K562 (cell line): ENCODE measurements around the gene TFPI. TPM values are rescaled to one million over a fixed set of nuclear protein-coding genes. Genes with fewer than 3 reads are reported as not detected.

Source experiments
- ATAC-seq: fragments of 200-7000 bp; cut with Tn5 transposase; 3 replicates; pipeline ENCODE4 v1.9.1; 2020; ENCODE audit warnings: moderate library complexity
- BruUV-seq: library from RNA; stranded (reverse); fragments of 400-500 nt; replicated peaks from 2 replicates; lab custom pipeline; 2021; lab: Mats Ljungman, UMichigan
- CTCF ChIA-PET: fragments of 300-600 bp; formaldehyde crosslinking; extraction: SDS; loops from one replicate; lab custom pipeline; 2021; ENCODE audit warnings: low intra/inter-chr PET ratio; lab: Yijun Ruan, JAX
- POLR2A ChIA-PET: fragments of 300-600, 350-650 bp; sonication (Branson Sonifier 250); formaldehyde crosslinking; extraction: SDS; loops from one replicate; lab custom pipeline; 2021; ENCODE audit warnings: antibody characterized with exemption, inconsistent platforms; lab: Yijun Ruan, JAX
- DNase-seq, 4 experiments: peaks; one replicate each; pipeline versions ENCODE4 v3.0.0 to v3.0.0-alpha.2; 2011 to 2018; ENCODE audit warnings: low spot score in 3 of 4, mixed read lengths in 3 of 4; ENCODE audit errors: extremely low read depth in 1 of 4
- FAIRE-seq: peaks from 2 replicates; lab custom pipeline; 2011; peaks lifted over from hg19 to GRCh38; lab: Jason Lieb, UNC
- H2AFZ ChIP-seq: 2 replicates; pipeline ENCODE4 v1.6.0; 2011; ENCODE audit warnings: low read depth, low read length, control low read depth, inconsistent platforms
- H3K27ac ChIP-seq: fragments of 200-600 bp; 3 replicates; pipeline ENCODE4 v1.8.0; 2011; ENCODE audit warnings: low read depth, mild to moderate bottlenecking, control low read depth, inconsistent platforms, low read length, moderate library complexity, mixed read lengths; ENCODE audit errors: extremely low read depth
- H3K27me3 ChIP-seq, 2 experiments: fragments of 300-600 bp in 1 of 2; 2 replicates in 1 of 2; 3 replicates in 1 of 2; pipeline versions ENCODE4 v1.6.0 to v1.8.0; 2011; ENCODE audit warnings: inconsistent platforms in 2 of 2, low read length in 2 of 2, mild to moderate bottlenecking in 1 of 2, mixed read lengths in 1 of 2, moderate library complexity in 1 of 2; ENCODE audit not compliant: control insufficient read depth in 2 of 2, insufficient read depth in 2 of 2
- H3K36me3 ChIP-seq: fragments of 300-600 bp; 3 replicates; pipeline ENCODE4 v1.8.0; 2011; ENCODE audit warnings: mild to moderate bottlenecking, low read length, inconsistent platforms; ENCODE audit not compliant: control insufficient read depth, insufficient read depth
- H3K4me1 ChIP-seq, 2 experiments: fragments of 200-600 bp in 1 of 2; replicated peaks in 1 of 2; 2 replicates in 1 of 2; 3 replicates in 1 of 2; pipeline versions ENCODE4 v1.5.1 to v1.8.0; 2011; ENCODE audit warnings: inconsistent platforms in 2 of 2, low read length in 2 of 2, mild to moderate bottlenecking in 1 of 2, mixed read lengths in 1 of 2, moderate library complexity in 1 of 2; ENCODE audit not compliant: control insufficient read depth in 2 of 2, insufficient read depth in 2 of 2
- H3K4me2 ChIP-seq: 2 replicates; pipeline ENCODE4 v1.6.1; 2011; ENCODE audit warnings: low read length, control low read depth, inconsistent platforms, mixed read lengths; ENCODE audit not compliant: insufficient read depth
- H3K4me3 ChIP-seq: fragments of 200-600 bp; sonication (generic), shearing (Covaris generic); 2 replicates; pipeline ENCODE4 v1.5.1; 2016; ENCODE audit warnings: control low read depth, inconsistent platforms
- H3K79me2 ChIP-seq: fragments of 200-600 bp; 3 replicates; pipeline ENCODE4 v1.8.0; 2011; ENCODE audit warnings: low read length, inconsistent platforms; ENCODE audit not compliant: control insufficient read depth, insufficient read depth
- H3K9ac ChIP-seq, 2 experiments: 2 replicates each; pipeline versions ENCODE4 v1.6.0 to v1.6.1; 2011; ENCODE audit warnings: low read depth in 2 of 2, low read length in 2 of 2, control low read depth in 1 of 2, inconsistent platforms in 1 of 2, mild to moderate bottlenecking in 1 of 2, mixed read lengths in 1 of 2; ENCODE audit not compliant: insufficient read depth in 1 of 2
- H3K9me1 ChIP-seq: one replicate; pipeline ENCODE4 v1.6.0; 2011; ENCODE audit warnings: inconsistent platforms, mild to moderate bottlenecking, low read length, moderate library complexity; ENCODE audit not compliant: control insufficient read depth, insufficient read depth
- H3K9me3 ChIP-seq: replicated peaks from 2 replicates; pipeline ENCODE4 v1.5.1; 2011; ENCODE audit warnings: low read depth, low read length, inconsistent platforms; ENCODE audit not compliant: control insufficient read depth, insufficient read depth
- H4K20me1 ChIP-seq: replicated peaks from 2 replicates; pipeline ENCODE4 v1.6.1; 2011; ENCODE audit warnings: low read length, inconsistent platforms, mixed read lengths; ENCODE audit not compliant: control insufficient read depth, insufficient read depth
- CBX2 ChIP-seq: fragments of 200-600 bp; sonication (generic); IDR thresholded peaks from one replicate; pipeline ENCODE4 v1.6.1; 2012; ENCODE audit warnings: mild to moderate bottlenecking, low read length, inconsistent platforms; ENCODE audit not compliant: insufficient read depth, poor library complexity, severe bottlenecking
- HLTF ChIP-seq: fragments of 450-650 bp; IDR thresholded peaks from 2 replicates; pipeline ENCODE4 v1.6.1; 2016
- TCF7L2 ChIP-seq: fragments of 150-350 bp; IDR thresholded peaks from 2 replicates; pipeline ENCODE4 v1.6.1; 2016; ENCODE audit warnings: low read depth, mild to moderate bottlenecking, low read length, moderate library complexity
- ZNF121 ChIP-seq: sonication (generic); formaldehyde crosslinking; conservative IDR thresholded peaks from 2 replicates; pipeline ENCODE4 v1.8.0; 2022; ENCODE audit warnings: missing genetic modification reagents
- WGBS: fragments of 100-300 bp; shearing (Covaris generic); methylation state at CpG from one replicate; pipeline ENCODE4 v1.1.6; 2016; ENCODE audit warnings: low coverage, mixed read lengths; ENCODE audit not compliant: insufficient coverage; ENCODE audit errors: missing lambda C conversion rate; 5-methylcytosine and 5-hydroxymethylcytosine counted together
- in situ Hi-C: fragments of 300-500 bp; cut with MboI; formaldehyde crosslinking; loops from 4 replicates; pipeline ENCODE4 v1.15.0; 2018; ENCODE audit warnings: inconsistent platforms, mixed read lengths
- intact Hi-C: fragments of 100-400 bp; cut with micrococcal nuclease; formaldehyde crosslinking; loops from 2 replicates; pipeline ENCODE4 v1.14.2; 2022
- polyA plus RNA-seq, 8 experiments: library from polyadenylated mRNA; depleted of rRNA in 4 of 8; stranded (reverse) in 5 of 8; unstranded in 3 of 8; fragments of >200 nt; fragmentation: Nextera tagmentation in 2 of 8; fragmentation: Illumina TruSeq in 1 of 8; extraction: Ambion mirVana in 2 of 8; extraction: Trizol in 1 of 8; gene quantifications; 2 replicates each; pipeline versions ENCODE4 v1.2.1 to v1.2.3, GENCODE V29; 2011 to 2014; ENCODE audit warnings: inconsistent platforms in 1 of 8, missing spikeins in 1 of 8
- total RNA-seq, 7 experiments: library from RNA; depleted of rRNA in 6 of 7; stranded (reverse); fragments of >200 nt in 6 of 7; fragmentation: Illumina TruSeq in 2 of 7; extraction: Trizol in 2 of 7; gene quantifications; 2 replicates each; pipeline versions ENCODE4 v1.2.1 to v1.2.3, GENCODE V29; 2011 to 2021; ENCODE audit warnings: low replicate concordance in 1 of 7
- TF ChIP-seq, protein P1 (sequence below): sonication (generic); formaldehyde crosslinking; IDR thresholded peaks from 2 replicates; pipeline ENCODE4 v1.8.0; 2022; ENCODE audit warnings: missing genetic modification reagents, mild to moderate bottlenecking, borderline replicate concordance
- TF ChIP-seq, protein P2 (sequence below): fragments of 450-650 bp; IDR thresholded peaks from 2 replicates; pipeline ENCODE4 v1.6.1; 2017; ENCODE audit warnings: mild to moderate bottlenecking, moderate library complexity
- TF ChIP-seq, protein P3 (sequence below): sonication (generic); formaldehyde crosslinking; IDR thresholded peaks from 2 replicates; pipeline ENCODE4 v1.8.0; 2022; ENCODE audit warnings: mild to moderate bottlenecking, missing genetic modification reagents
- TF ChIP-seq, protein P4 (sequence below): IDR thresholded peaks from 2 replicates; pipeline ENCODE4 v1.6.1; 2011; ENCODE audit not compliant: insufficient read length; ENCODE audit errors: extremely low read depth
- TF ChIP-seq, protein P5 (sequence below), 2 experiments: IDR thresholded peaks; 2 replicates each; pipeline ENCODE4 v1.6.1; 2012; ENCODE audit warnings: improper control_type of control experiment in 2 of 2, low read depth in 2 of 2, low read length in 2 of 2, borderline replicate concordance in 1 of 2
- TF ChIP-seq, protein P6 (sequence below): sonication (generic); IDR thresholded peaks from 2 replicates; pipeline ENCODE4 v1.6.1; 2016
- TF ChIP-seq, protein P7 (sequence below): IDR thresholded peaks from 3 replicates; pipeline ENCODE4 v1.6.1; 2011; ENCODE audit warnings: borderline replicate concordance, mild to moderate bottlenecking; ENCODE audit not compliant: insufficient read length, insufficient read depth

Gene TFPI
- total and polyA plus RNA-seq, 9 of the 15 experiments (the other 6 are each of a cell fraction or from before 2014, with no cell fraction given): 53.5 to 219 (median 100) TPM

DNA sequence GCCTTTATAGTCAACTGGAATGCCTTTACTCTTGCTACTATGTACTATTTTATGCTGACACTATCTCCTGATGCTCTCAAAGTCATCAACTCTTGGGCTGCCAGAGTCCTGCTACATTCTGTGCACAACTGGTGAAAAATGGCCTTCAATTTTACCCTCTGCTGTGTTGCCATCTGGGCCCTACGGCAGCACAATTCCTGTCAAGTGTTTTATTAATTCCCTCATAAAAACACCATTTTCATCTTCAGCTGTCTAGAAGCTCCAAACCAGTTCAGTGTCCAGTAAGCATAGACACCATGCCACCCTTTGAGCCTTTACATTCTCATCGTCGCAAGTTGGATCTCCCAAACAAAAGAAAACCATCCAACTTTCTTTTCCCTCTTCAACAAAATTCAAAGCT is 132.7 kb downstream of the TFPI start:
- no TSS peak for BruUV-seq
- ChIA-PET CTCF (no interaction called here), POLR2A (interaction anchor here (0.7 kb wide), 1 partner anchor 330 kb away, joined by 3 read pairs; no protein-coding TSS in a partner anchor)
- WGBS: 17% methylated on average over 3 of the region's 3 CpGs
- Histone ChIP-seq H3K9ac (no peak overlapping the region), H4K20me1 (no peaks in the 10 kb centered on the region), H3K27me3 (no peaks in the 10 kb centered on the region), H3K27ac (no peak overlapping the region), H3K9me3 (no peaks in the 10 kb centered on the region), H3K4me1 (no peaks in the 10 kb centered on the region), H3K36me3 (no peaks in the 10 kb centered on the region), H3K79me2 (no peaks in the 10 kb centered on the region), H3K4me3 (no peak overlapping the region), H3K9me1 (no peaks in the 10 kb centered on the region), H3K4me2 (no peak overlapping the region), H2AFZ (no peak overlapping the region)
- in situ Hi-C loops: no loop called here
- FAIRE-seq: no peak
- no peak for ATAC-seq
- intact Hi-C loops: no loop called here
- no peak for DNase-seq
- TF ChIP-seq, protein P1, sequence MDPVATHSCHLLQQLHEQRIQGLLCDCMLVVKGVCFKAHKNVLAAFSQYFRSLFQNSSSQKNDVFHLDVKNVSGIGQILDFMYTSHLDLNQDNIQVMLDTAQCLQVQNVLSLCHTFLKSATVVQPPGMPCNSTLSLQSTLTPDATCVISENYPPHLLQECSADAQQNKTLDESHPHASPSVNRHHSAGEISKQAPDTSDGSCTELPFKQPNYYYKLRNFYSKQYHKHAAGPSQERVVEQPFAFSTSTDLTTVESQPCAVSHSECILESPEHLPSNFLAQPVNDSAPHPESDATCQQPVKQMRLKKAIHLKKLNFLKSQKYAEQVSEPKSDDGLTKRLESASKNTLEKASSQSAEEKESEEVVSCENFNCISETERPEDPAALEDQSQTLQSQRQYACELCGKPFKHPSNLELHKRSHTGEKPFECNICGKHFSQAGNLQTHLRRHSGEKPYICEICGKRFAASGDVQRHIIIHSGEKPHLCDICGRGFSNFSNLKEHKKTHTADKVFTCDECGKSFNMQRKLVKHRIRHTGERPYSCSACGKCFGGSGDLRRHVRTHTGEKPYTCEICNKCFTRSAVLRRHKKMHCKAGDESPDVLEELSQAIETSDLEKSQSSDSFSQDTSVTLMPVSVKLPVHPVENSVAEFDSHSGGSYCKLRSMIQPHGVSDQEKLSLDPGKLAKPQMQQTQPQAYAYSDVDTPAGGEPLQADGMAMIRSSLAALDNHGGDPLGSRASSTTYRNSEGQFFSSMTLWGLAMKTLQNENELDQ (CRISPR knock-in tag): no peak
- TF ChIP-seq, protein P2, sequence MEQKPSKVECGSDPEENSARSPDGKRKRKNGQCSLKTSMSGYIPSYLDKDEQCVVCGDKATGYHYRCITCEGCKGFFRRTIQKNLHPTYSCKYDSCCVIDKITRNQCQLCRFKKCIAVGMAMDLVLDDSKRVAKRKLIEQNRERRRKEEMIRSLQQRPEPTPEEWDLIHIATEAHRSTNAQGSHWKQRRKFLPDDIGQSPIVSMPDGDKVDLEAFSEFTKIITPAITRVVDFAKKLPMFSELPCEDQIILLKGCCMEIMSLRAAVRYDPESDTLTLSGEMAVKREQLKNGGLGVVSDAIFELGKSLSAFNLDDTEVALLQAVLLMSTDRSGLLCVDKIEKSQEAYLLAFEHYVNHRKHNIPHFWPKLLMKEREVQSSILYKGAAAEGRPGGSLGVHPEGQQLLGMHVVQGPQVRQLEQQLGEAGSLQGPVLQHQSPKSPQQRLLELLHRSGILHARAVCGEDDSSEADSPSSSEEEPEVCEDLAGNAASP: no peak
- TF ChIP-seq, protein P3, sequence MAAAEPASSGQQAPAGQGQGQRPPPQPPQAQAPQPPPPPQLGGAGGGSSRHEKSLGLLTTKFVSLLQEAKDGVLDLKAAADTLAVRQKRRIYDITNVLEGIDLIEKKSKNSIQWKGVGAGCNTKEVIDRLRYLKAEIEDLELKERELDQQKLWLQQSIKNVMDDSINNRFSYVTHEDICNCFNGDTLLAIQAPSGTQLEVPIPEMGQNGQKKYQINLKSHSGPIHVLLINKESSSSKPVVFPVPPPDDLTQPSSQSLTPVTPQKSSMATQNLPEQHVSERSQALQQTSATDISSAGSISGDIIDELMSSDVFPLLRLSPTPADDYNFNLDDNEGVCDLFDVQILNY: no peak
- TF ChIP-seq, protein P4, sequence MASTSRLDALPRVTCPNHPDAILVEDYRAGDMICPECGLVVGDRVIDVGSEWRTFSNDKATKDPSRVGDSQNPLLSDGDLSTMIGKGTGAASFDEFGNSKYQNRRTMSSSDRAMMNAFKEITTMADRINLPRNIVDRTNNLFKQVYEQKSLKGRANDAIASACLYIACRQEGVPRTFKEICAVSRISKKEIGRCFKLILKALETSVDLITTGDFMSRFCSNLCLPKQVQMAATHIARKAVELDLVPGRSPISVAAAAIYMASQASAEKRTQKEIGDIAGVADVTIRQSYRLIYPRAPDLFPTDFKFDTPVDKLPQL: no peak
- no peak for TF ChIP-seq TCF7L2
- TF ChIP-seq, protein P5, sequence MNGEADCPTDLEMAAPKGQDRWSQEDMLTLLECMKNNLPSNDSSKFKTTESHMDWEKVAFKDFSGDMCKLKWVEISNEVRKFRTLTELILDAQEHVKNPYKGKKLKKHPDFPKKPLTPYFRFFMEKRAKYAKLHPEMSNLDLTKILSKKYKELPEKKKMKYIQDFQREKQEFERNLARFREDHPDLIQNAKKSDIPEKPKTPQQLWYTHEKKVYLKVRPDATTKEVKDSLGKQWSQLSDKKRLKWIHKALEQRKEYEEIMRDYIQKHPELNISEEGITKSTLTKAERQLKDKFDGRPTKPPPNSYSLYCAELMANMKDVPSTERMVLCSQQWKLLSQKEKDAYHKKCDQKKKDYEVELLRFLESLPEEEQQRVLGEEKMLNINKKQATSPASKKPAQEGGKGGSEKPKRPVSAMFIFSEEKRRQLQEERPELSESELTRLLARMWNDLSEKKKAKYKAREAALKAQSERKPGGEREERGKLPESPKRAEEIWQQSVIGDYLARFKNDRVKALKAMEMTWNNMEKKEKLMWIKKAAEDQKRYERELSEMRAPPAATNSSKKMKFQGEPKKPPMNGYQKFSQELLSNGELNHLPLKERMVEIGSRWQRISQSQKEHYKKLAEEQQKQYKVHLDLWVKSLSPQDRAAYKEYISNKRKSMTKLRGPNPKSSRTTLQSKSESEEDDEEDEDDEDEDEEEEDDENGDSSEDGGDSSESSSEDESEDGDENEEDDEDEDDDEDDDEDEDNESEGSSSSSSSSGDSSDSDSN (IDR thresholded peaks at IDR 0.05; ENCODE audit: borderline replicate concordance in 1 of 2, low read depth in 2 of 2, low read length in 2 of 2): no peak
- TF ChIP-seq, protein P6, sequence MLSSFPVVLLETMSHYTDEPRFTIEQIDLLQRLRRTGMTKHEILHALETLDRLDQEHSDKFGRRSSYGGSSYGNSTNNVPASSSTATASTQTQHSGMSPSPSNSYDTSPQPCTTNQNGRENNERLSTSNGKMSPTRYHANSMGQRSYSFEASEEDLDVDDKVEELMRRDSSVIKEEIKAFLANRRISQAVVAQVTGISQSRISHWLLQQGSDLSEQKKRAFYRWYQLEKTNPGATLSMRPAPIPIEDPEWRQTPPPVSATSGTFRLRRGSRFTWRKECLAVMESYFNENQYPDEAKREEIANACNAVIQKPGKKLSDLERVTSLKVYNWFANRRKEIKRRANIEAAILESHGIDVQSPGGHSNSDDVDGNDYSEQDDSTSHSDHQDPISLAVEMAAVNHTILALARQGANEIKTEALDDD: no peak
- TF ChIP-seq HLTF: no peak
- TF ChIP-seq, protein P7, sequence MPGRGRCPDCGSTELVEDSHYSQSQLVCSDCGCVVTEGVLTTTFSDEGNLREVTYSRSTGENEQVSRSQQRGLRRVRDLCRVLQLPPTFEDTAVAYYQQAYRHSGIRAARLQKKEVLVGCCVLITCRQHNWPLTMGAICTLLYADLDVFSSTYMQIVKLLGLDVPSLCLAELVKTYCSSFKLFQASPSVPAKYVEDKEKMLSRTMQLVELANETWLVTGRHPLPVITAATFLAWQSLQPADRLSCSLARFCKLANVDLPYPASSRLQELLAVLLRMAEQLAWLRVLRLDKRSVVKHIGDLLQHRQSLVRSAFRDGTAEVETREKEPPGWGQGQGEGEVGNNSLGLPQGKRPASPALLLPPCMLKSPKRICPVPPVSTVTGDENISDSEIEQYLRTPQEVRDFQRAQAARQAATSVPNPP: no peak
- no peak for TF ChIP-seq ZNF121 (CRISPR knock-in tag)
- no peak for TF ChIP-seq CBX2
